Endothelial cell of umbilical vein (primary cell): Measurements from ENCODE around the gene CNTNAP4. TPM values are rescaled to one million over a fixed set of nuclear protein-coding genes. Genes with fewer than 3 reads are reported as not detected.

Experiments used
- BruUV-seq: library from RNA; stranded (reverse); fragments of 400-500 nt; replicated peaks from 2 replicates; lab custom pipeline; 2021; lab: Mats Ljungman, UMichigan
- CTCF ChIA-PET: fragments of 300-600, 350-600 bp; sonication (Branson Sonifier 250); formaldehyde crosslinking; loops from one replicate; lab custom pipeline; 2021; ENCODE audit warnings: antibody characterized with exemption, inconsistent platforms; lab: Charles Lee
- POLR2A ChIA-PET: fragments of 300-600, 350-600 bp; sonication (Branson Sonifier 250); formaldehyde crosslinking; loops from one replicate; lab custom pipeline; 2021; ENCODE audit warnings: antibody characterized with exemption, inconsistent platforms; lab: Charles Lee
- DNase-seq: peaks from one replicate; pipeline ENCODE4 v3.0.0-alpha.2; 2011; ENCODE audit warnings: low read depth, low spot score
- FAIRE-seq: peaks from 2 replicates; lab custom pipeline; 2011; peaks lifted over from hg19 to GRCh38; lab: Jason Lieb, UNC
- H2AFZ ChIP-seq: 2 replicates; pipeline ENCODE4 v1.6.0; 2012; ENCODE audit warnings: low read depth, low read length, control low read depth, inconsistent platforms
- H3K27ac ChIP-seq: 2 replicates; pipeline ENCODE4 v1.5.1; 2011; ENCODE audit warnings: low read depth, mild to moderate bottlenecking, control low read depth, low read length, moderate library complexity; ENCODE audit not compliant: insufficient read depth
- H3K27me3 ChIP-seq, 2 experiments: 2 replicates each; pipeline versions ENCODE4 v1.6.0 to v1.6.1; 2011; ENCODE audit warnings: low read length in 2 of 2, mixed read lengths in 1 of 2; ENCODE audit not compliant: control insufficient read depth in 2 of 2, insufficient read depth in 2 of 2
- H3K36me3 ChIP-seq, 2 experiments: 2 replicates in 1 of 2; 3 replicates in 1 of 2; pipeline ENCODE4 v1.5.1; 2011; ENCODE audit warnings: low read length in 2 of 2, mild to moderate bottlenecking in 1 of 2, moderate library complexity in 1 of 2; ENCODE audit not compliant: control insufficient read depth in 2 of 2, insufficient read depth in 2 of 2; ENCODE audit errors: extremely low read depth in 1 of 2
- H3K4me1 ChIP-seq: 3 replicates; pipeline ENCODE4 v1.5.1; 2011; ENCODE audit warnings: mild to moderate bottlenecking, low read length; ENCODE audit not compliant: control insufficient read depth, insufficient read depth; ENCODE audit errors: extremely low read depth
- H3K4me2 ChIP-seq: 2 replicates; pipeline ENCODE4 v1.6.1; 2011; ENCODE audit warnings: low read length, control low read depth, mixed read lengths; ENCODE audit not compliant: insufficient read depth
- H3K4me3 ChIP-seq, 3 experiments: fragments of 200-600 bp in 1 of 3; sonication (generic), shearing (Covaris generic) in 1 of 3; replicated peaks in 1 of 3; 2 replicates each; pipeline ENCODE4 v1.5.1; 2011 to 2016; ENCODE audit warnings: control low read depth in 3 of 3, low read length in 3 of 3, mild to moderate bottlenecking in 2 of 3, inconsistent platforms in 1 of 3, low read depth in 1 of 3, moderate library complexity in 1 of 3; ENCODE audit not compliant: insufficient read depth in 1 of 3
- H3K79me2 ChIP-seq: 2 replicates; pipeline ENCODE4 v1.6.0; 2012; ENCODE audit warnings: low read length, inconsistent platforms; ENCODE audit not compliant: control insufficient read depth, insufficient read depth
- H3K9ac ChIP-seq: replicated peaks from 2 replicates; pipeline ENCODE3; 2011; ENCODE audit warnings: low read length, control low read depth; ENCODE audit not compliant: insufficient read depth; ENCODE audit errors: extremely low read depth
- H3K9me1 ChIP-seq: replicated peaks from 3 replicates; pipeline ENCODE4 v1.6.0; 2011; ENCODE audit warnings: mild to moderate bottlenecking, low read length; ENCODE audit not compliant: control insufficient read depth, insufficient read depth; ENCODE audit errors: extremely low read depth
- H3K9me3 ChIP-seq: replicated peaks from 2 replicates; pipeline ENCODE4 v1.5.1; 2012; ENCODE audit warnings: low read length, inconsistent platforms; ENCODE audit not compliant: control insufficient read depth, insufficient read depth
- H4K20me1 ChIP-seq: replicated peaks from 2 replicates; pipeline ENCODE3; 2011; ENCODE audit warnings: mild to moderate bottlenecking, low read length; ENCODE audit not compliant: control insufficient read depth, insufficient read depth; ENCODE audit errors: extremely low read depth
- EZH2 ChIP-seq: IDR thresholded peaks from 2 replicates; pipeline ENCODE4 v1.6.1; 2012; ENCODE audit warnings: borderline replicate concordance, low read depth, mild to moderate bottlenecking, moderate library complexity, low read length, inconsistent platforms; ENCODE audit not compliant: severe bottlenecking
- FOS ChIP-seq: IDR thresholded peaks from 2 replicates; pipeline ENCODE4 v1.6.1; 2011; ENCODE audit warnings: mild to moderate bottlenecking, low read length, moderate library complexity, borderline replicate concordance; ENCODE audit not compliant: insufficient read depth
- GATA2 ChIP-seq: IDR thresholded peaks from 2 replicates; pipeline ENCODE4 v1.7.0; 2011; ENCODE audit warnings: low read depth, mild to moderate bottlenecking, moderate library complexity, mixed read lengths, low read length; ENCODE audit not compliant: insufficient read length, insufficient read depth
- JUN ChIP-seq: IDR thresholded peaks from 2 replicates; pipeline ENCODE4 v1.6.1; 2011; ENCODE audit warnings: borderline replicate concordance, low read depth; ENCODE audit not compliant: insufficient read length, insufficient read depth
- MYC ChIP-seq: IDR thresholded peaks from one replicate; pipeline ENCODE4 v1.6.1; 2011; ENCODE audit warnings: mild to moderate bottlenecking, low read depth, low read length
- POLR2A ChIP-seq: IDR thresholded peaks from 2 replicates; pipeline ENCODE4 v1.6.1; 2012; ENCODE audit warnings: low read depth, mild to moderate bottlenecking, control low read depth, low read length
- POLR2AphosphoS5 ChIP-seq: IDR thresholded peaks from 2 replicates; pipeline ENCODE4 v1.6.1; 2012; ENCODE audit warnings: low read depth, mild to moderate bottlenecking, control low read depth, low read length, moderate library complexity; ENCODE audit not compliant: insufficient read depth
- dilution Hi-C: fragments of 300-500 bp; cut with MboI; formaldehyde crosslinking; loops from one replicate; pipeline ENCODE4 v1.15.0; 2019; ENCODE audit warnings: low sequenced_read_pairs; ENCODE audit not compliant: extremely low pct_ligation_motif_present
- intact Hi-C: fragments of 100-400 bp; cut with micrococcal nuclease; formaldehyde crosslinking; loops from one replicate; pipeline ENCODE4 v1.10.0; 2022
- polyA plus RNA-seq, 4 experiments: library from polyadenylated mRNA; depleted of rRNA in 3 of 4; stranded (reverse) in 3 of 4; unstranded in 1 of 4; fragments of >200 nt; gene quantifications; 2 replicates each; pipeline versions ENCODE4 v1.2.1 to v1.2.3, GENCODE V29; 2011 to 2012; ENCODE audit warnings: missing spikeins in 1 of 4
- total RNA-seq: library from RNA; stranded (reverse); gene quantifications from 2 replicates; pipeline ENCODE4 v1.2.3, GENCODE V29; 2021
- TF ChIP-seq, protein P1 (sequence below): IDR thresholded peaks from 2 replicates; pipeline ENCODE4 v1.6.1; 2011; ENCODE audit not compliant: insufficient read depth, insufficient read length
- TF ChIP-seq, protein P2 (sequence below), 2 donors: IDR thresholded peaks; 1 replicate in 1 of 2; 2 replicates in 1 of 2; pipeline ENCODE4 v1.5.1; 2011; ENCODE audit warnings: low read length in 2 of 2, mild to moderate bottlenecking in 2 of 2, moderate library complexity in 2 of 2, control low read depth in 1 of 2, inconsistent platforms in 1 of 2, low read depth in 1 of 2; ENCODE audit not compliant: insufficient read depth in 1 of 2; ENCODE audit errors: extremely low read depth in 1 of 2

Gene CNTNAP4
- total and polyA plus RNA-seq, 2 donors (not counting 3 experiments of a cell fraction or from before 2014, with no cell fraction given): not detected

DNA sequence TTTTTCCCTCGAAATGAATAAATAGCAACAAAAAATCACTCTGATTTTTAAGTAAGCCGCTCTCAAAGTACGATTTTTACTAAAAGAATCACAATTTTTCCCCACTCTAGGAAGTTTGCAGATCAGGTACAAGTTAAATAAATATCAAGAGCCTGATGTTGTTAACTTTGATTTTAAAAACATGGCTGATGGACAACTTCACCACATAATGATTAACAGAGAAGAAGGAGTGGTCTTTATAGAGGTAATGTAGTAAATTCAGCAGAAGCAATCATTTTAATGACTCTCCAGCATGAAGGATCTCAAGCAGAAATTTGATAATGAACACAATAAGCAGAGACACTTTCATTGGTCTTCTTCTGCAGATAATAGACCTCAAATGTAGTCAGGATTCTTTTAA, 262.4 kb downstream of the CNTNAP4 start:
- POLR2A ChIA-PET: no interaction called here
- Histone ChIP-seq H3K27me3 (no peaks in the 10 kb centered on the region), H2AFZ (no peak overlapping the region), H4K20me1 (no peaks in the 10 kb centered on the region), H3K27ac (no peak overlapping the region), H3K9me3 (no peaks in the 10 kb centered on the region), H3K79me2 (no peaks in the 10 kb centered on the region), H3K4me1 (no peaks in the 10 kb centered on the region), H3K9me1 (no peaks in the 10 kb centered on the region), H3K4me3 (no peak overlapping the region), H3K36me3 (no peaks in the 10 kb centered on the region), H3K9ac (no peak overlapping the region), H3K4me2 (no peak overlapping the region)
- dilution Hi-C loops (no loop called here), intact Hi-C loops (no loop called here)
- FAIRE-seq: no peak
- TF ChIP-seq POLR2AphosphoS5: no peak
- TF ChIP-seq POLR2A: no peak
- TF ChIP-seq, protein P1, sequence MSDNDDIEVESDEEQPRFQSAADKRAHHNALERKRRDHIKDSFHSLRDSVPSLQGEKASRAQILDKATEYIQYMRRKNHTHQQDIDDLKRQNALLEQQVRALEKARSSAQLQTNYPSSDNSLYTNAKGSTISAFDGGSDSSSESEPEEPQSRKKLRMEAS: no peak
- TF ChIP-seq, protein P2, sequence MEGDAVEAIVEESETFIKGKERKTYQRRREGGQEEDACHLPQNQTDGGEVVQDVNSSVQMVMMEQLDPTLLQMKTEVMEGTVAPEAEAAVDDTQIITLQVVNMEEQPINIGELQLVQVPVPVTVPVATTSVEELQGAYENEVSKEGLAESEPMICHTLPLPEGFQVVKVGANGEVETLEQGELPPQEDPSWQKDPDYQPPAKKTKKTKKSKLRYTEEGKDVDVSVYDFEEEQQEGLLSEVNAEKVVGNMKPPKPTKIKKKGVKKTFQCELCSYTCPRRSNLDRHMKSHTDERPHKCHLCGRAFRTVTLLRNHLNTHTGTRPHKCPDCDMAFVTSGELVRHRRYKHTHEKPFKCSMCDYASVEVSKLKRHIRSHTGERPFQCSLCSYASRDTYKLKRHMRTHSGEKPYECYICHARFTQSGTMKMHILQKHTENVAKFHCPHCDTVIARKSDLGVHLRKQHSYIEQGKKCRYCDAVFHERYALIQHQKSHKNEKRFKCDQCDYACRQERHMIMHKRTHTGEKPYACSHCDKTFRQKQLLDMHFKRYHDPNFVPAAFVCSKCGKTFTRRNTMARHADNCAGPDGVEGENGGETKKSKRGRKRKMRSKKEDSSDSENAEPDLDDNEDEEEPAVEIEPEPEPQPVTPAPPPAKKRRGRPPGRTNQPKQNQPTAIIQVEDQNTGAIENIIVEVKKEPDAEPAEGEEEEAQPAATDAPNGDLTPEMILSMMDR (IDR thresholded peaks at IDR 0.05; ENCODE audit: extremely low read depth in 1 of 2, insufficient read depth in 1 of 2, low read depth in 1 of 2, low read length in 2 of 2): no peak
- TF ChIP-seq MYC: no peak
- no peak for TF ChIP-seq JUN
- no peak for TF ChIP-seq GATA2
- TF ChIP-seq FOS: no peak
- no peak for TF ChIP-seq EZH2
- CTCF ChIA-PET: no interaction called here
- DNase-seq: no peak
- no TSS peak for BruUV-seq
